ENCODE data around the gene SPC25.

DNA sequence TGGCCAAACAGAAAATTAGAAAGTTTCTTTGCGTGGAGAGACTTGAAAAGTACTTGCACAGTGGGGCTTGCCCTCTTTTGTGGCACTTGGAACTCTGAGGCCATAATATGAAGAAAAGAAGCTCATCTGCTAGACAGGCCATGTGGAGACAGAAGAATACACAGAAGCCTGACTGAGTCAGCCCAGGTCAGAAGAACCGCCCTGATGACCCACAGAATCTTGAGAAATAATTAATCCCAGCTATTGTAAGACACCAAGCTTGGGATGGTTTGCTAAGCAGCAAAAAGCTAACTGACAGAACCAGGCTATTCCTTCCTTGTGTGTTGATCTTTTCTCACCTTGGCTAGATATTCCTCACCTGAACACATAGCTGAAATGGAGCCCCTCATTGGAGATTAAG lies 44.6 kb upstream of the SPC25 start:
- TF ChIP-seq, protein P1, sequence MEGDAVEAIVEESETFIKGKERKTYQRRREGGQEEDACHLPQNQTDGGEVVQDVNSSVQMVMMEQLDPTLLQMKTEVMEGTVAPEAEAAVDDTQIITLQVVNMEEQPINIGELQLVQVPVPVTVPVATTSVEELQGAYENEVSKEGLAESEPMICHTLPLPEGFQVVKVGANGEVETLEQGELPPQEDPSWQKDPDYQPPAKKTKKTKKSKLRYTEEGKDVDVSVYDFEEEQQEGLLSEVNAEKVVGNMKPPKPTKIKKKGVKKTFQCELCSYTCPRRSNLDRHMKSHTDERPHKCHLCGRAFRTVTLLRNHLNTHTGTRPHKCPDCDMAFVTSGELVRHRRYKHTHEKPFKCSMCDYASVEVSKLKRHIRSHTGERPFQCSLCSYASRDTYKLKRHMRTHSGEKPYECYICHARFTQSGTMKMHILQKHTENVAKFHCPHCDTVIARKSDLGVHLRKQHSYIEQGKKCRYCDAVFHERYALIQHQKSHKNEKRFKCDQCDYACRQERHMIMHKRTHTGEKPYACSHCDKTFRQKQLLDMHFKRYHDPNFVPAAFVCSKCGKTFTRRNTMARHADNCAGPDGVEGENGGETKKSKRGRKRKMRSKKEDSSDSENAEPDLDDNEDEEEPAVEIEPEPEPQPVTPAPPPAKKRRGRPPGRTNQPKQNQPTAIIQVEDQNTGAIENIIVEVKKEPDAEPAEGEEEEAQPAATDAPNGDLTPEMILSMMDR (IDR thresholded peaks at IDR 0.05), result no peak
- no peak for TF ChIP-seq POLR2A (IDR thresholded peaks at IDR 0.05)

Measured in ovary (tissue), 3 donors.